HL-60/S4 treated with retinoic acid at 250 ng/mL for 4 days and 3 days (cell line): ENCODE results near the gene MUC5AC.

ENCODE experiments used
- in situ Hi-C: fragments of 300-500 bp; cut with MboI; formaldehyde crosslinking; loops from 2 replicates; pipeline ENCODE4 v1.7.0; 2022; ENCODE audit warnings: low sequenced_read_pairs

MUC5AC gene

GRCh38 chr11:1230456-1231395, 73.0 kb downstream of the MUC5AC start:
- in situ Hi-C loops: no loop called here

- in situ Hi-C loops: no loop called here
These were observed 73.8 kb downstream of the MUC5AC start for GRCh38 chr11:1231396-1232020.

- in situ Hi-C loops: no loop called here
These were observed 74.5 kb downstream of the MUC5AC start for GRCh38 chr11:1232021-1232882.

GRCh38 chr11:1232883-1233321, 75.1 kb downstream of the MUC5AC start:
- in situ Hi-C loops: no loop called here

GRCh38 chr11:1233351-1234053, 75.7 kb downstream of the MUC5AC start:
- in situ Hi-C loops: no loop called here

- in situ Hi-C loops: no loop called here
These were observed 76.4 kb downstream of the MUC5AC start for GRCh38 chr11:1234054-1234720.

GRCh38 chr11:1234771-1235305, 77.1 kb downstream of the MUC5AC start:
- in situ Hi-C loops: no loop called here

- in situ Hi-C loops: no loop called here
These were observed 77.7 kb downstream of the MUC5AC start for GRCh38 chr11:1235306-1235900.

- in situ Hi-C loops: no loop called here
These were observed 78.2 kb downstream of the MUC5AC start for GRCh38 chr11:1235901-1236315.

- in situ Hi-C loops: no loop called here
These were observed 78.8 kb downstream of the MUC5AC start for GRCh38 chr11:1236316-1237127.

GRCh38 chr11:1237128-1237580, 79.4 kb downstream of the MUC5AC start:
- in situ Hi-C loops: no loop called here

GRCh38 chr11:1237851-1238250, 80.1 kb downstream of the MUC5AC start:
- in situ Hi-C loops: no loop called here

- in situ Hi-C loops: no loop called here
These were observed 81.2 kb downstream of the MUC5AC start for GRCh38 chr11:1238767-1239595.

- in situ Hi-C loops: no loop called here
These were observed 81.9 kb downstream of the MUC5AC start for GRCh38 chr11:1239596-1240205.

GRCh38 chr11:1240771-1241170, 83.0 kb downstream of the MUC5AC start:
- in situ Hi-C loops: no loop called here

- in situ Hi-C loops: no loop called here
These were observed 84.0 kb downstream of the MUC5AC start for GRCh38 chr11:1241706-1242105.

- in situ Hi-C loops: no loop called here
These were observed 84.5 kb downstream of the MUC5AC start for GRCh38 chr11:1242289-1242688.
